WTC11 (cell line): ENCODE measurements around the gene CLEC4E. TPM values are rescaled to one million over a fixed set of nuclear protein-coding genes. Genes with fewer than 3 reads are reported as not detected.

Source experiments
- ATAC-seq: fragments of 200-7000 bp; cut with Tn5 transposase; 2 replicates; pipeline ENCODE4 v1.10.0; 2021; ENCODE audit warnings: mild to moderate bottlenecking, moderate library complexity
- CTCF ChIA-PET: fragments of 300-600 bp; sonication (Branson Sonifier 250); formaldehyde crosslinking; loops from one replicate; lab custom pipeline; 2021; ENCODE audit warnings: antibody characterized with exemption; lab: Charles Lee
- POLR2A ChIA-PET: fragments of 350-600 bp; sonication (Branson Sonifier 250); formaldehyde crosslinking; loops from one replicate; lab custom pipeline; 2021; ENCODE audit warnings: antibody characterized with exemption; lab: Charles Lee
- DNase-seq: peaks from one replicate; pipeline ENCODE4 v3.0.0; 2021; ENCODE audit warnings: low spot score
- H3K27ac Mint-ChIP-seq: 2 replicates; pipeline ENCODE4 v1.8.0; 2021; ENCODE audit warnings: mixed read lengths
- H3K27me3 Mint-ChIP-seq: 2 replicates; pipeline ENCODE4 v1.8.0; 2021; ENCODE audit warnings: low read depth, mild to moderate bottlenecking, moderate library complexity, mixed read lengths
- H3K36me3 Mint-ChIP-seq: 2 replicates; pipeline ENCODE4 v1.8.0; 2021; ENCODE audit warnings: mixed read lengths
- H3K4me1 Mint-ChIP-seq: 2 replicates; pipeline ENCODE4 v1.8.0; 2022; ENCODE audit warnings: mixed read lengths
- H3K4me3 Mint-ChIP-seq: 2 replicates; pipeline ENCODE4 v1.8.0; 2021; ENCODE audit warnings: mild to moderate bottlenecking, moderate library complexity, mixed read lengths
- H3K9me3 Mint-ChIP-seq: 2 replicates; pipeline ENCODE4 v1.8.0; 2021; ENCODE audit warnings: mixed read lengths
- CREB1 ChIP-seq: sonication (generic); formaldehyde crosslinking; IDR thresholded peaks from 2 replicates; pipeline ENCODE4 v1.8.0; 2023; ENCODE audit warnings: mild to moderate bottlenecking, missing genetic modification reagents
- CREM ChIP-seq: sonication (generic); formaldehyde crosslinking; IDR thresholded peaks from 2 replicates; pipeline ENCODE4 v1.8.1; 2022; ENCODE audit warnings: mild to moderate bottlenecking, missing genetic modification reagents, moderate library complexity
- ELF4 ChIP-seq: sonication (generic); formaldehyde crosslinking; IDR thresholded peaks from 2 replicates; pipeline ENCODE4 v1.8.1; 2022; ENCODE audit warnings: low read depth, mild to moderate bottlenecking, moderate library complexity, missing genetic modification reagents
- EMX1 ChIP-seq: fragments of 250-450 bp; sonication (Bioruptor Pico); IDR thresholded peaks from 2 replicates; pipeline ENCODE4 v1.8.0; 2021; ENCODE audit warnings: mild to moderate bottlenecking
- ESRRA ChIP-seq: sonication (generic); formaldehyde crosslinking; IDR thresholded peaks from 2 replicates; pipeline ENCODE4 v1.8.1; 2022; ENCODE audit warnings: mild to moderate bottlenecking, missing genetic modification reagents, borderline replicate concordance
- GRHL2 ChIP-seq: fragments of 250-450 bp; sonication (Bioruptor Pico); IDR thresholded peaks from 2 replicates; pipeline ENCODE4 v1.8.0; 2022; ENCODE audit warnings: mild to moderate bottlenecking, moderate library complexity; ENCODE audit not compliant: insufficient replicate concordance, severe bottlenecking
- GTF2I ChIP-seq: fragments of 250-450 bp; sonication (Bioruptor Pico); conservative IDR thresholded peaks from 2 replicates; pipeline ENCODE4 v1.4.0; 2021; ENCODE audit warnings: mild to moderate bottlenecking
- JAZF1 ChIP-seq: fragments of 250-450 bp; sonication (Bioruptor Pico); IDR thresholded peaks from 2 replicates; pipeline ENCODE4 v1.9.0; 2021; ENCODE audit warnings: moderate library complexity, mild to moderate bottlenecking, inconsistent platforms
- MXD4 ChIP-seq: fragments of 250-450 bp; sonication (Bioruptor Pico); IDR thresholded peaks from 2 replicates; pipeline ENCODE4 v1.8.0; 2021; ENCODE audit warnings: mild to moderate bottlenecking, moderate library complexity, borderline replicate concordance
- MYBL2 ChIP-seq: sonication (generic); formaldehyde crosslinking; IDR thresholded peaks from 2 replicates; pipeline ENCODE4 v1.8.1; 2023; ENCODE audit warnings: mild to moderate bottlenecking, moderate library complexity, missing genetic modification reagents
- NFATC4 ChIP-seq: fragments of 250-450 bp; sonication (Bioruptor Pico); IDR thresholded peaks from 2 replicates; pipeline ENCODE4 v1.9.0; 2021; ENCODE audit warnings: mild to moderate bottlenecking
- NR2C2 ChIP-seq: sonication (generic); formaldehyde crosslinking; IDR thresholded peaks from 2 replicates; pipeline ENCODE4 v1.8.0; 2022; ENCODE audit warnings: mild to moderate bottlenecking, missing genetic modification reagents
- PRRX2 ChIP-seq: fragments of 250-450 bp; sonication (Bioruptor Pico); IDR thresholded peaks from 2 replicates; pipeline ENCODE4 v1.8.0; 2021; ENCODE audit warnings: mild to moderate bottlenecking
- RELA ChIP-seq: sonication (generic); formaldehyde crosslinking; IDR thresholded peaks from 2 replicates; pipeline ENCODE4 v1.8.1; 2022; ENCODE audit warnings: missing genetic modification reagents, mild to moderate bottlenecking, borderline replicate concordance
- SMAD3 ChIP-seq: sonication (generic); formaldehyde crosslinking; IDR thresholded peaks from 2 replicates; pipeline ENCODE4 v1.8.0; 2022; ENCODE audit warnings: missing genetic modification reagents, mild to moderate bottlenecking, borderline replicate concordance
- TCF7 ChIP-seq: sonication (generic); formaldehyde crosslinking; IDR thresholded peaks from 2 replicates; pipeline ENCODE4 v1.8.0; 2022; ENCODE audit warnings: mild to moderate bottlenecking, low read depth, missing genetic modification reagents, moderate library complexity
- ZBTB21 ChIP-seq: sonication (generic); formaldehyde crosslinking; IDR thresholded peaks from 2 replicates; pipeline ENCODE4 v1.8.1; 2023; ENCODE audit warnings: mild to moderate bottlenecking, missing genetic modification reagents, borderline replicate concordance
- ZNF219 ChIP-seq: sonication (generic); formaldehyde crosslinking; IDR thresholded peaks from 2 replicates; pipeline ENCODE4 v1.8.0; 2023; ENCODE audit warnings: missing genetic modification reagents, mild to moderate bottlenecking, borderline replicate concordance
- ZNF263 ChIP-seq: sonication (generic); formaldehyde crosslinking; IDR thresholded peaks from 2 replicates; pipeline ENCODE4 v1.8.1; 2022; ENCODE audit warnings: low read depth, mild to moderate bottlenecking, moderate library complexity, missing genetic modification reagents
- ZNF317 ChIP-seq: sonication (generic); formaldehyde crosslinking; IDR thresholded peaks from 2 replicates; pipeline ENCODE4 v1.8.1; 2023; ENCODE audit warnings: low read depth, mild to moderate bottlenecking, moderate library complexity, missing genetic modification reagents, borderline replicate concordance
- ZNF671 ChIP-seq: fragments of 250-450 bp; sonication (Bioruptor Pico); IDR thresholded peaks from 2 replicates; pipeline ENCODE4 v1.8.0; 2021; ENCODE audit warnings: mild to moderate bottlenecking
- total RNA-seq: library from RNA; stranded (reverse); gene quantifications from 3 replicates; pipeline ENCODE4 v1.2.3, GENCODE V29; 2021
- TF ChIP-seq, protein P1 (sequence below): fragments of 250-450 bp; sonication (Bioruptor Pico); IDR thresholded peaks from 2 replicates; pipeline ENCODE4 v1.9.0; 2021; ENCODE audit warnings: mild to moderate bottlenecking
- TF ChIP-seq, protein P2 (sequence below): sonication (generic); formaldehyde crosslinking; IDR thresholded peaks from 2 replicates; pipeline ENCODE4 v1.8.1; 2022; ENCODE audit warnings: missing genetic modification reagents, borderline replicate concordance
- TF ChIP-seq, protein P3 (sequence below): fragments of 250-450 bp; sonication (Bioruptor Pico); IDR thresholded peaks from 2 replicates; pipeline ENCODE4 v1.8.0; 2021; ENCODE audit warnings: mild to moderate bottlenecking
- TF ChIP-seq, protein P4 (sequence below): sonication (generic); formaldehyde crosslinking; IDR thresholded peaks from 2 replicates; pipeline ENCODE4 v1.8.1; 2023; ENCODE audit warnings: mild to moderate bottlenecking, missing genetic modification reagents, moderate library complexity
- TF ChIP-seq, protein P5 (sequence below): fragments of 250-450 bp; sonication (Bioruptor Pico); conservative IDR thresholded peaks from 2 replicates; pipeline ENCODE4 v1.9.0; 2021; ENCODE audit warnings: mild to moderate bottlenecking
- TF ChIP-seq, protein P6 (sequence below): sonication (generic); formaldehyde crosslinking; IDR thresholded peaks from 2 replicates; pipeline ENCODE4 v1.8.1; 2023; ENCODE audit warnings: mild to moderate bottlenecking, missing genetic modification reagents
- TF ChIP-seq, protein P7 (sequence below): sonication (generic); formaldehyde crosslinking; IDR thresholded peaks from 2 replicates; pipeline ENCODE4 v1.8.0; 2022; ENCODE audit warnings: mild to moderate bottlenecking, missing genetic modification reagents

Gene CLEC4E
- total RNA-seq, 1 experiment from 2014 or later = not detected

DNA sequence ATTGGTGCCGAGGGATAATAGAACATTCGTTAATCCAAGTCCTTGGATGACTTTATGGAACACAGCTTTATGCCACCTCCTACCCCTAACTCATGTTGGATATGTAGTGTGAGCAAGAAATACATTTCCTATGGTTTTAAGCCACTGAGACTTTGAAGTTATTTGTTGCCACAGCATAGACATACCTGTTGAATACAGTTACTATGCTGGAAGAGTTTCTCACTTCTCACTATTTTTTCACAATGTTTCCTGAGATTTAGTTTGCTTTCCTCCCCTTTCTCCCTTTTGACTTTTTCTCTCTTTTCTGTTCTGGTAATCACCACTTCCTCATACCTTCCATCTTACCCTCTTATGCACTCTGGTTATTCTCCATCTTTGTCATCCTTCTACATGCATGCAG is 7.5 kb upstream of the CLEC4E start (continued):
- TF ChIP-seq ELF4 (CRISPR knock-in tag) (no peak), ZNF317 (no peak), ZNF219 (CRISPR knock-in tag) (no peak), MXD4 (CRISPR knock-in tag) (no peak), ESRRA (CRISPR knock-in tag) (no peak), PRRX2 (CRISPR knock-in tag) (no peak)
- TF ChIP-seq, protein P1, sequence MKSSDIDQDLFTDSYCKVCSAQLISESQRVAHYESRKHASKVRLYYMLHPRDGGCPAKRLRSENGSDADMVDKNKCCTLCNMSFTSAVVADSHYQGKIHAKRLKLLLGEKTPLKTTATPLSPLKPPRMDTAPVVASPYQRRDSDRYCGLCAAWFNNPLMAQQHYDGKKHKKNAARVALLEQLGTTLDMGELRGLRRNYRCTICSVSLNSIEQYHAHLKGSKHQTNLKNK (CRISPR knock-in tag) = no peak
- TF ChIP-seq, protein P2, sequence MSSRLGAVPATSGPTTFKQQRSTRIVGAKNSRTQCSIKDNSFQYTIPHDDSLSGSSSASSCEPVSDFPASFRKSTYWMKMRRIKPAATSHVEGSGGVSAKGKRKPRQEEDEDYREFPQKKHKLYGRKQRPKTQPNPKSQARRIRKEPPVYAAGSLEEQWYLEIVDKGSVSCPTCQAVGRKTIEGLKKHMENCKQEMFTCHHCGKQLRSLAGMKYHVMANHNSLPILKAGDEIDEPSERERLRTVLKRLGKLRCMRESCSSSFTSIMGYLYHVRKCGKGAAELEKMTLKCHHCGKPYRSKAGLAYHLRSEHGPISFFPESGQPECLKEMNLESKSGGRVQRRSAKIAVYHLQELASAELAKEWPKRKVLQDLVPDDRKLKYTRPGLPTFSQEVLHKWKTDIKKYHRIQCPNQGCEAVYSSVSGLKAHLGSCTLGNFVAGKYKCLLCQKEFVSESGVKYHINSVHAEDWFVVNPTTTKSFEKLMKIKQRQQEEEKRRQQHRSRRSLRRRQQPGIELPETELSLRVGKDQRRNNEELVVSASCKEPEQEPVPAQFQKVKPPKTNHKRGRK (CRISPR knock-in tag) = no peak
- TF ChIP-seq, protein P3, sequence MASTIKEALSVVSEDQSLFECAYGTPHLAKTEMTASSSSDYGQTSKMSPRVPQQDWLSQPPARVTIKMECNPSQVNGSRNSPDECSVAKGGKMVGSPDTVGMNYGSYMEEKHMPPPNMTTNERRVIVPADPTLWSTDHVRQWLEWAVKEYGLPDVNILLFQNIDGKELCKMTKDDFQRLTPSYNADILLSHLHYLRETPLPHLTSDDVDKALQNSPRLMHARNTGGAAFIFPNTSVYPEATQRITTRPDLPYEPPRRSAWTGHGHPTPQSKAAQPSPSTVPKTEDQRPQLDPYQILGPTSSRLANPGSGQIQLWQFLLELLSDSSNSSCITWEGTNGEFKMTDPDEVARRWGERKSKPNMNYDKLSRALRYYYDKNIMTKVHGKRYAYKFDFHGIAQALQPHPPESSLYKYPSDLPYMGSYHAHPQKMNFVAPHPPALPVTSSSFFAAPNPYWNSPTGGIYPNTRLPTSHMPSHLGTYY (CRISPR knock-in tag) = no peak
- TF ChIP-seq, protein P4, sequence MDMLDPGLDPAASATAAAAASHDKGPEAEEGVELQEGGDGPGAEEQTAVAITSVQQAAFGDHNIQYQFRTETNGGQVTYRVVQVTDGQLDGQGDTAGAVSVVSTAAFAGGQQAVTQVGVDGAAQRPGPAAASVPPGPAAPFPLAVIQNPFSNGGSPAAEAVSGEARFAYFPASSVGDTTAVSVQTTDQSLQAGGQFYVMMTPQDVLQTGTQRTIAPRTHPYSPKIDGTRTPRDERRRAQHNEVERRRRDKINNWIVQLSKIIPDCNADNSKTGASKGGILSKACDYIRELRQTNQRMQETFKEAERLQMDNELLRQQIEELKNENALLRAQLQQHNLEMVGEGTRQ (CRISPR knock-in tag) = no peak

DNA sequence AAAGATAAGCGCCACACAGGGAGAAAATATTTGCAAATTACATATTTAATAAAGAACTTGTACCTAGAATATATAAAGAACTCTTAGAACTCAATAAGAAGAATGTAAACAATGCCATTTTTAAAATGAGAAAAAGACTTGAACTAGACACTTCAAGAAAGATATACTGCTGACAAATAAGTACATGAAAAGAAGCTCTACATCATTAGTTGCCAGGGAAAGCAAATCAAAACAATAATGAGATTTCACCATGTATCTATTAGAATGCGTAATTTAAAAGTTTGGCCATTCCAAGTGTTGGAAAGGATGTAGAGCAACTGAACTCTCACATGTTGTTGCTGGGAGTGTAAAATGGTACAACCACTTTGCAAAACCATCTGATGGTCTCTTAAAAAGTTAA is 6.9 kb upstream of the CLEC4E start:
- TF ChIP-seq, protein P5, sequence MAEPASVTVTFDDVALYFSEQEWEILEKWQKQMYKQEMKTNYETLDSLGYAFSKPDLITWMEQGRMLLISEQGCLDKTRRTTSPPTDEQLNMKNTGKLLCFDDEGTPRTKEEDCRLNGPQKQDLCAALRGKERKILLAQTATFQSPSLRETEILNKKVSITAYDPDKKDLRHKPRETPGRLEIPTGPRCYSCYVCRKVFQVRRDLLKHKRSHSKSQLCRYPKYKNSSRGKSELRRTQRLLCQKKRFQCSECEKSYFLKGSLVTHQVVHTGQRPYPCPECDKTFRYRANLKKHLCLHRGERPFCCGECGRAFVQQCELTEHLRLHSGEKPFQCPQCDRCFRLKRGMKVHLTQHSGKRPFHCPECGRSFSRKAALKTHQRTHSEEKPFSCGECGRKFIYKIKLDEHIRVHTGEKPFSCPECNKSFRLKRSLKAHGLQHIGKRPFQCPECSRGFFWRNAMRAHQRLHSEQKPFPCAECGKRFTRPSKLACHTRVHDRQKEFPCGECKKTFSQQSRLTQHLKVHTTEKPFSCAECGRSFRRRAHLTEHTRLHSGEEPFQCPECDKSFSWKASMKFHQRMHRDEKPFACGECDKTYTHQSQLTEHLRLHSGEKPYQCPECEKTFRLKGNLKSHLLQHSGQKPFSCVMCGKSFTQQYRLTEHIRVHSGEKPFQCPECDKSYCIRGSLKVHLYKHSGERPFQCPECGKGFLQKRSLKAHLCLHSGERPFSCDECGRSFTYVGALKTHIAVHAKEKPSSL (CRISPR knock-in tag) = no peak
- TF ChIP-seq CREB1 (CRISPR knock-in tag) (no peak), GTF2I (no peak), JAZF1 (CRISPR knock-in tag) (no peak), SMAD3 (CRISPR knock-in tag) (no peak), MXD4 (CRISPR knock-in tag) (no peak), ZBTB21 (CRISPR knock-in tag) (no peak), ZNF263 (CRISPR knock-in tag) (no peak), NFATC4 (CRISPR knock-in tag) (no peak), TCF7 (no peak), RELA (no peak), ZNF671 (no peak), EMX1 (CRISPR knock-in tag) (no peak), GRHL2 (no peak), MYBL2 (CRISPR knock-in tag) (no peak), CREM (no peak), NR2C2 (no peak)
- TF ChIP-seq, protein P6, sequence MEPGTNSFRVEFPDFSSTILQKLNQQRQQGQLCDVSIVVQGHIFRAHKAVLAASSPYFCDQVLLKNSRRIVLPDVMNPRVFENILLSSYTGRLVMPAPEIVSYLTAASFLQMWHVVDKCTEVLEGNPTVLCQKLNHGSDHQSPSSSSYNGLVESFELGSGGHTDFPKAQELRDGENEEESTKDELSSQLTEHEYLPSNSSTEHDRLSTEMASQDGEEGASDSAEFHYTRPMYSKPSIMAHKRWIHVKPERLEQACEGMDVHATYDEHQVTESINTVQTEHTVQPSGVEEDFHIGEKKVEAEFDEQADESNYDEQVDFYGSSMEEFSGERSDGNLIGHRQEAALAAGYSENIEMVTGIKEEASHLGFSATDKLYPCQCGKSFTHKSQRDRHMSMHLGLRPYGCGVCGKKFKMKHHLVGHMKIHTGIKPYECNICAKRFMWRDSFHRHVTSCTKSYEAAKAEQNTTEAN = no peak
- TF ChIP-seq, protein P3 (CRISPR knock-in tag) = no peak
- TF ChIP-seq, protein P7, sequence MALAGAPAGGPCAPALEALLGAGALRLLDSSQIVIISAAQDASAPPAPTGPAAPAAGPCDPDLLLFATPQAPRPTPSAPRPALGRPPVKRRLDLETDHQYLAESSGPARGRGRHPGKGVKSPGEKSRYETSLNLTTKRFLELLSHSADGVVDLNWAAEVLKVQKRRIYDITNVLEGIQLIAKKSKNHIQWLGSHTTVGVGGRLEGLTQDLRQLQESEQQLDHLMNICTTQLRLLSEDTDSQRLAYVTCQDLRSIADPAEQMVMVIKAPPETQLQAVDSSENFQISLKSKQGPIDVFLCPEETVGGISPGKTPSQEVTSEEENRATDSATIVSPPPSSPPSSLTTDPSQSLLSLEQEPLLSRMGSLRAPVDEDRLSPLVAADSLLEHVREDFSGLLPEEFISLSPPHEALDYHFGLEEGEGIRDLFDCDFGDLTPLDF (CRISPR knock-in tag) = no peak
- no peak for ATAC-seq
- DNase-seq = no peak
- Mint-ChIP-seq H3K36me3 (no peaks in the 10 kb centered on the region), H3K4me3 (no peak overlapping the region), H3K9me3 (peaks cover 6% of the 10 kb centered on the region; the same call in 1 of the 2 replicates), H3K4me1 (0 out of 2 replicates have a peak, but pooled peaks cover 5% of the 10 kb centered on the region), H3K27ac (no peak overlapping the region), H3K27me3 (no peaks in the 10 kb centered on the region; the same call in 1 of the 2 replicates)
- POLR2A ChIA-PET = no interaction called here
- CTCF ChIA-PET = no interaction called here
